Measurements from ENCODE around the gene RFTN2.

DNA sequence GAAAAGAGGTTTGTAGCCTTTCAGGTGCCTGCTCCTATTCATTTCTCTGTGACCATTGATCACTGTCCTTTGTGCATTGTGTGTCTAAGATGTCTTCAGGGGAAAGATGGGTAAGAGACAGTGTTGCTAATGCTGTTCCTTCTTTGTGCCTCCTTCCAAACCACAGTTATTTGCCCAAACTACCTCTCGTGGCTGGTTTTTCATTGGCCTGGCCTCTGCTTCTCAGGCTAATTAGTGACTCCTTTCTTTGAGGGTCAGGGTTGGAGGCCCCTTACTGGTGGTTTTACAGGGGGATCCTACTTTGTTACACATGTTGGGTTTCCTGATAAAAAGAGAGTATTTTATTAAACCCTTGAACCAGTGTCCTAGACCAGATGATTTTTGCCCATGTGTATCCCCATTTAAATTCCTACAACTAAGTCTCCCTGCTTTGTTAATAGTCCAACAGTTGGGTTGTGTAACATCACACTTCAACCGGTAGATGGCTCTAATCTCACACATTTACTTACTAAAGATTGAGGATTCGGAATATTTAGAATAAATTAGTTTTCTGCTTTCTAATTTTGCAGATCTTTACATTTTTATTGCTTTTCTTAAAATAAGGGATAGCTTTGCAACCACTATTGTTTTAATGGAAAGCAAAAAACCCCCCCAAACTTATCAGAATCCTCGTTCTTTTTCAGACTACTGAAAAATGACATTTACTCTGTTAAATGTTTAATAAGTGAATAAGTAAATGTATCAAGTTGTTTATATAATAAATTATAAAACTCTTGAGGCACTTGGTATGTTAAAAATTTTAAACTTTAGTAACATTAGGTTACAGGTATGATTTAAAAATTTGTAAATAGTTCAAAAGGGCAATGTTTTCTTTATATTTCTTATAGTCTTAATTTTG, 32.2 kb upstream of the RFTN2 start:
- TF ChIP-seq ISL1 (CRISPR knock-in tag; IDR thresholded peaks at IDR 0.05) (no peak), BACH2 (CRISPR knock-in tag; IDR thresholded peaks at IDR 0.05; ENCODE audit: borderline replicate concordance) (no peak), POU6F1 (CRISPR knock-in tag; IDR thresholded peaks at IDR 0.05; ENCODE audit: borderline replicate concordance, low read depth) (no peak), CSDC2 (CRISPR knock-in tag; IDR thresholded peaks at IDR 0.05) (no peak), PATZ1 (CRISPR knock-in tag; IDR thresholded peaks at IDR 0.05; ENCODE audit: borderline replicate concordance) (no peak)

Measured in SK-N-SH treated with all-trans-retinoic acid at 6 μM for 48 hours (cell line).